RWPE2 (cell line): ENCODE data around the gene PTPRN.
"Not testable (repeated sequence)": the region's sequence is repeated elsewhere in the genome, so short reads cannot be mapped to it uniquely, and the experiment has no call there.

Experiments
- ATAC-seq: fragments of 200-7000 bp; cut with Tn5 transposase; 3 replicates; pipeline ENCODE4 v1.9.1; 2021; ENCODE audit warnings: low read depth
- DNase-seq: peaks from one replicate; pipeline ENCODE4 v3.0.0-alpha.2; 2020; ENCODE audit warnings: low spot score
- H3K27ac ChIP-seq: fragments of 450-650 bp; 2 replicates; pipeline ENCODE4 v1.5.1; 2017; ENCODE audit warnings: mild to moderate bottlenecking; ENCODE audit not compliant: poor library complexity, severe bottlenecking
- H3K27me3 ChIP-seq: fragments of 250-450 bp; sonication (Bioruptor Pico); 2 replicates; pipeline ENCODE4 v1.5.1; 2021; ENCODE audit warnings: mild to moderate bottlenecking, moderate library complexity; ENCODE audit not compliant: insufficient read depth, poor library complexity, severe bottlenecking
- H3K36me3 ChIP-seq: fragments of 250-450 bp; sonication (Bioruptor Pico); 2 replicates; pipeline ENCODE4 v1.5.1; 2020; ENCODE audit warnings: low read depth, mild to moderate bottlenecking, moderate library complexity
- H3K4me1 ChIP-seq: fragments of 250-450 bp; sonication (Bioruptor Pico); 2 replicates; pipeline ENCODE4 v1.5.1; 2021; ENCODE audit warnings: mild to moderate bottlenecking, moderate library complexity; ENCODE audit not compliant: insufficient read depth, poor library complexity, severe bottlenecking
- H3K4me3 ChIP-seq: fragments of 250-450 bp; sonication (Bioruptor Pico); 2 replicates; pipeline ENCODE4 v1.5.1; 2021; ENCODE audit warnings: mild to moderate bottlenecking, moderate library complexity; ENCODE audit not compliant: severe bottlenecking
- H3K9me3 ChIP-seq: fragments of 250-450 bp; sonication (Bioruptor Pico); 2 replicates; pipeline ENCODE4 v1.5.1; 2021; ENCODE audit warnings: mild to moderate bottlenecking, moderate library complexity; ENCODE audit not compliant: severe bottlenecking
- TF ChIP-seq, protein P1 (sequence below): fragments of 450-650 bp; IDR thresholded peaks from one replicate; pipeline ENCODE4 v1.5.1; 2017; ENCODE audit warnings: mild to moderate bottlenecking, moderate library complexity; ENCODE audit not compliant: poor library complexity, severe bottlenecking

PTPRN gene

DNA sequence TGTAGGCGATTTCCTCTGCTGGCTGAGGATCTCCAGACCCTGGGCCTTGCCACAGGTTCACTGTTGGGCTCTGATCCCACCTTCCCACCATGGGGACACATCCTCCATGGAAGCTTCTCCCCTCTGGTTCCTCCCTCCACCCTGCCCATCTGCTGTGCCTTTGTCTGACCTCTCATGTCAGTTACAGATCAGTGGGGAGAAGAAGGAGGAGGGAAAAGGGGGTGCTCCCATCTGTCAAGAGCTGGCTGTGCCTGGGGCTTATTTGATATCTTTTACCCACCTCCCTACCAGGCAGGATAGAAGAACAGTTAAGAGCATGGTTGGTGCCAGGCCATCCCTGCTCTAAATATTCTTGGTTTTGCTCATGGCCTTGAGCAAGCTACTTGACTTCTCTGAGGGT lies 42.3 kb downstream of the PTPRN start:
- H3K27me3 ChIP-seq: no peaks in the 10 kb centered on the region
- ATAC-seq (no peak), DNase-seq (no peak)
- H3K36me3 ChIP-seq: no peaks in the 10 kb centered on the region
- TF ChIP-seq, protein P1, sequence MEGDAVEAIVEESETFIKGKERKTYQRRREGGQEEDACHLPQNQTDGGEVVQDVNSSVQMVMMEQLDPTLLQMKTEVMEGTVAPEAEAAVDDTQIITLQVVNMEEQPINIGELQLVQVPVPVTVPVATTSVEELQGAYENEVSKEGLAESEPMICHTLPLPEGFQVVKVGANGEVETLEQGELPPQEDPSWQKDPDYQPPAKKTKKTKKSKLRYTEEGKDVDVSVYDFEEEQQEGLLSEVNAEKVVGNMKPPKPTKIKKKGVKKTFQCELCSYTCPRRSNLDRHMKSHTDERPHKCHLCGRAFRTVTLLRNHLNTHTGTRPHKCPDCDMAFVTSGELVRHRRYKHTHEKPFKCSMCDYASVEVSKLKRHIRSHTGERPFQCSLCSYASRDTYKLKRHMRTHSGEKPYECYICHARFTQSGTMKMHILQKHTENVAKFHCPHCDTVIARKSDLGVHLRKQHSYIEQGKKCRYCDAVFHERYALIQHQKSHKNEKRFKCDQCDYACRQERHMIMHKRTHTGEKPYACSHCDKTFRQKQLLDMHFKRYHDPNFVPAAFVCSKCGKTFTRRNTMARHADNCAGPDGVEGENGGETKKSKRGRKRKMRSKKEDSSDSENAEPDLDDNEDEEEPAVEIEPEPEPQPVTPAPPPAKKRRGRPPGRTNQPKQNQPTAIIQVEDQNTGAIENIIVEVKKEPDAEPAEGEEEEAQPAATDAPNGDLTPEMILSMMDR: no peak
- H3K27ac ChIP-seq: no peak overlapping the region
- peaks cover 11% of the 10 kb centered on the region for H3K4me1 ChIP-seq
- H3K4me3 ChIP-seq: no peak overlapping the region
- no peaks in the 10 kb centered on the region for H3K9me3 ChIP-seq

DNA sequence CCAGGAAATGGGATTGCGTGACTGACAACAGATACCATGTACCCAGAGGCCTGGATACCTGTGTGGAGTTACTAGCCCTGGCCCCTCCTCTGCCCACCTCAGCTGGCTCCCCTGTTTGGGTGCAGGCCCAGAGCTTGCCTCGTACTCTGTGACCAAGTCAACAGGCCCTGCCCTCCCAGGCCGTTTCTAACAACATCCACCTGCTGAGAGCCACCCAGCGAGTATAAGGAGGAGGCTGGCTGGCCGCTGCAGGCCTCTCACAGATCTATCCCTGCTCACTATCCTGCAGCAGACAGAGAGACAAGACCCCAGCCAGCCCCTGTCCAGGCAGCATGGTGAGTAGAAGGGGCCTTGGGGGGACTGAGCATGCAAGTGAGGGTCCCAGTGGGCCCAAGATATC lies 43.0 kb downstream of the PTPRN start:
- H3K4me3 ChIP-seq: no peak overlapping the region
- no peaks in the 10 kb centered on the region for H3K9me3 ChIP-seq
- ATAC-seq (no peak), DNase-seq (no peak)
- no peaks in the 10 kb centered on the region for H3K36me3 ChIP-seq
- TF ChIP-seq, protein P1: no peak
- peaks cover 11% of the 10 kb centered on the region for H3K4me1 ChIP-seq
- no peak overlapping the region for H3K27ac ChIP-seq
- H3K27me3 ChIP-seq: no peaks in the 10 kb centered on the region

DNA sequence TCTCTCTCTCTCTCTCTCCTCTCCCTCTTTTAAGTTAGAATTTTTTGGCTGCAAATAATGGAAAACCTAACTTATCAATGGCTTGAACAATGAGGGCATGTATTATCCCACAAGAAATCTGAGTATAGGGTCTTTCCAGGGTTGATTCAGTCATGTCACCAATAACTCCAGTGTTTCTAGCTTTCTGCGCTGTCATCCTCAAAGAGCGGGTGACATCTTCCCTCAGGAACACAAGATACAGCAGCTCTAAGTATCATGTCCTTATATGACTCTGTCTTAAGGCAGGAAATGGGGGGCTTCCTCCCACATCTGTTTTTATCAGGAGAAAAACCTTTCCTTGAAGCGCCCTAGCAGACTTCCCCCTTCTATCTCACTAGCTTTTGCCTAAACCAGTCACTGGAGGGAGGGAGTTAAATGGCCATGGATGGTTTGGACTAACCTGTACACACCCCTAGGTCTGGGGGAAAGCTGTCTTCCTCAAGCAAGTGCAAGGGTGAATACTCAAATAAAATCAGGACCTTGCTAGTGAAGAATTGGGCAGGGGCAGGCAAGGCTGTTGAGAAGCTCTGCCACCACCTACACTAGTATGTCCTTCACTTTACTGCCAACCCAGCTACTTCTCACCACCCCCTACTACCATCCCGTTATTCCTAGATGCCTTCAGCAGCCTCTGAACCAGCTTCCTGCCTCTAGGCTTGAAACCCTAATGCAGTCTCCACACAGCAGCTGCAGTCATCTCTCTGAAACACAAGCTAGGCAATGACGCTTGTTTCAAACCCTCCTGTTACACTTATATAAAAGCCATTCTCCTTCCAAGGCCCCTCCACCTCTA lies 48.0 kb downstream of the PTPRN start:
- ATAC-seq (no peak), DNase-seq (no peak)
- TF ChIP-seq, protein P1: no peak
- Histone ChIP-seq H3K27ac (no peak overlapping the region), H3K4me3 (no peak overlapping the region), H3K27me3 (no peaks in the 10 kb centered on the region), H3K4me1 (no peaks in the 10 kb centered on the region), H3K36me3 (no peaks in the 10 kb centered on the region), H3K9me3 (no peaks in the 10 kb centered on the region)

DNA sequence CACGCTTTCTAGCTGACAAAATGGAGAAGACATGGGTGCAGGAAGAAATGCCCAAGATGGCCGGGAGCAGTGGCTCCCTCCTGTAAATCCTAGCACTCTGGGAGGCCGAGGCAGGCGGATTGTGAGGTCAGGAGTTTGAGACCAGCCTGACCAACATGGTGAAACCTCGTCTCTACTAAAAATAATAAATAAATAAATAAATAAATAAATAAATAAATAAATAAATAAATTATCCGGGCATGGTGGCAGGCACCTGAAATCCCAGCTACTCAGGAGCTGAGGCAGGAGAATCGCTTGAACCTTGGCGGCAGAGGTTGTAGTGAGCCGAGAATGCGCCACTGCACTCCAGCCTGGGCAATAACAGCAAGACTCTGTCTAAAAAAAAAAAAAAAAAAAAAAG lies 50.3 kb downstream of the PTPRN start:
- not testable (repeated sequence) for H3K27me3 ChIP-seq, H3K4me3 ChIP-seq, ATAC-seq, H3K27ac ChIP-seq, DNase-seq, H3K36me3 ChIP-seq, H3K9me3 ChIP-seq, H3K4me1 ChIP-seq

DNA sequence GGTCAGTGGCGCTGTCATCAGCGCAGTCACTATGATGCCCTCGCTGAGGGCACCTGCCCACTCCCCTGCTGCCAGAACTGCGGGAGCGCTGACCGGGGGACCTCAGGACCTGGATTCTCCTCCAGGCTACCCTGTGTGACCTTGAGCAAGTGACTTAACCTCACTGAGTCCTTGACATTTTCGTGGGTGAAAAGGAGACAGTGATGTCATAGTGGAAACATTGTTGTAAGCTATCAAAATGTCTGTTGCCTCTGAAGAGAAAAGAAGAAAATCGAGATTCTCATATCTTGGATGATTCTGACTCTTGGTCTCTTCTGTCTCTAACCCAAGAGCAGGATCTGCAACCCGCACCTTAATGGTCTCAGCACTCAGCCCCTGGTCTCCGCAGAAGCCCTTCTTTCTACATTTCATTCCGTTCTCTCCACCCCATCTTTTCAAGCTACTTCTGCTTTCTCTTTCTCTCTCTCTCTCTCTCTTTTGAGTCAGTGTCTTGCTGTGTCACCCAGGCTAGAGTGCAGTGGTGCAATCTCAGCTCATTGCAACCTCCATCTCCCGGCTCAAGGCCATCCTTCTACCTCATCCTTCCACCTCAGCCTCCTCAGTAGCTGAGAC lies 54.5 kb downstream of the PTPRN start:
- H3K9me3 ChIP-seq: no peaks in the 10 kb centered on the region
- H3K27me3 ChIP-seq: no peaks in the 10 kb centered on the region
- H3K4me1 ChIP-seq: peaks cover 27% of the 10 kb centered on the region
- TF ChIP-seq, protein P1: no peak
- no peak overlapping the region for H3K27ac ChIP-seq
- ATAC-seq (no peak), DNase-seq (no peak)
- peak overlapping the region; percentile 67 for H3K4me3 ChIP-seq
- H3K36me3 ChIP-seq: peaks cover 25% of the 10 kb centered on the region
